Measurements from ENCODE around the gene ENHO. TPM values are rescaled to one million over a fixed set of nuclear protein-coding genes. Genes with fewer than 3 reads are reported as not detected.

Gene ENHO
- total and polyA plus RNA-seq, 12 donors, result 0.24 to 1.6 (median 0.88) TPM; not detected in 7

- intact Hi-C loops (cut with DNase I), result loop anchor here in 1 of 2 donors (5.0 kb wide), 1 partner anchor 45 kb away; no protein-coding TSS in a partner anchor
- DNase-seq, result peak in 6 of 7 donors; percentile 40 to 69 (median 60)
These were observed 24.3 kb upstream of the ENHO start for GRCh38 chr9:34546834-34547827.

DNA sequence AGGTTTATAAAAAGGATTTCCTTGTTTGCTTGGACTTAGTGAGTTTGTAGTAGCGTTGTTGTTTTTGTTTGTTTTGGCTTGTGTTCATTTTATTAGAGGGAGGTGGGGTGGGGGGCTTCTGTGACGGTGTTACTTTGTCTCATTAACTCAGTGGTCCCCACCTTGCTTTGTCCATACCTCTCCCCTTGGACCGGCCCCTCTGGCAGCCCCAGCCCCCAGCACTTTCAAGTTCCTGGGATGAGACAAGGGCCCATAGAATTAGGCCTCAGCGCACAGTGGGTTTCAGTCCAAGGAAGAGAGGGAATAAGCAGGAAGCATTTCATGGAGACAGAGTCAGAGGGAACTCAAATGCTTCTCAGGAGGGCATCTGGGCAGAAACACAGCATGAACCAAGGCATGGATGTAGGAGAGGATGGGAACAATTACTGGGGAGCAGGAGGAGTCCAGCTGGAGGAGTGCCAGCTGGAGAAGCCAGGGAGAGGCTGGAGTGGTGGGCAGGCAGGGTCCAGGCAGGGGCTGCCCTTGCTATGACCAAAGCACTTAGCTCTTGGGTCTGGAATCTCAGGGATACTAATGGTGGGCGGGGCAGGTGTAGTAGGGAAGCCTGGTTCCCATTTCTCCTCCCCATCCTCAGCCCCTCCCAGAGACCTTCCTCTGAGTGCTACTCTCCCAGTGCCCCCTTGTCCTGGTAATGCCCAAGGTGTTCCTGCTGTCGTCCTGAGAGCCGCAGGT lies 23.5 kb upstream of the ENHO start:
- Histone ChIP-seq H3K27me3 (no peaks in the 10 kb centered on the region), H3K4me1 (replicated peaks in 1 of 2) (no peaks in the 10 kb centered on the region), H3K4me3 (no peak overlapping the region), H3K9me3 (replicated peaks in 1 of 3) (no peaks in the 10 kb centered on the region), H3K36me3 (replicated peaks in 1 of 2) (no peaks in the 10 kb centered on the region), H3K27ac (no peak overlapping the region)
- DNase-seq, result peak in 1 of 7 donors; percentile 15
- WGBS, 4 donors, result 68 to 82% (median 80%) methylated on average over 6 to 7 of the region's 7 CpGs
- TF ChIP-seq, protein P1, sequence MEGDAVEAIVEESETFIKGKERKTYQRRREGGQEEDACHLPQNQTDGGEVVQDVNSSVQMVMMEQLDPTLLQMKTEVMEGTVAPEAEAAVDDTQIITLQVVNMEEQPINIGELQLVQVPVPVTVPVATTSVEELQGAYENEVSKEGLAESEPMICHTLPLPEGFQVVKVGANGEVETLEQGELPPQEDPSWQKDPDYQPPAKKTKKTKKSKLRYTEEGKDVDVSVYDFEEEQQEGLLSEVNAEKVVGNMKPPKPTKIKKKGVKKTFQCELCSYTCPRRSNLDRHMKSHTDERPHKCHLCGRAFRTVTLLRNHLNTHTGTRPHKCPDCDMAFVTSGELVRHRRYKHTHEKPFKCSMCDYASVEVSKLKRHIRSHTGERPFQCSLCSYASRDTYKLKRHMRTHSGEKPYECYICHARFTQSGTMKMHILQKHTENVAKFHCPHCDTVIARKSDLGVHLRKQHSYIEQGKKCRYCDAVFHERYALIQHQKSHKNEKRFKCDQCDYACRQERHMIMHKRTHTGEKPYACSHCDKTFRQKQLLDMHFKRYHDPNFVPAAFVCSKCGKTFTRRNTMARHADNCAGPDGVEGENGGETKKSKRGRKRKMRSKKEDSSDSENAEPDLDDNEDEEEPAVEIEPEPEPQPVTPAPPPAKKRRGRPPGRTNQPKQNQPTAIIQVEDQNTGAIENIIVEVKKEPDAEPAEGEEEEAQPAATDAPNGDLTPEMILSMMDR (IDR thresholded peaks at IDR 0.05), result no peak
- no peak for TF ChIP-seq POLR2A (IDR thresholded peaks at IDR 0.05)
- intact Hi-C loops (cut with DNase I), result loop anchor here in 1 of 2 donors (5.0 kb wide), 1 partner anchor 46 kb away; no protein-coding TSS in a partner anchor

More at GRCh38 chr9:34546834-34547827, 24.3 kb upstream of the ENHO start:
- no peak for TF ChIP-seq POLR2A (IDR thresholded peaks at IDR 0.05)
- TF ChIP-seq, protein P1 (IDR thresholded peaks at IDR 0.05), result peak; percentile 47 to 57 (median 54)
- no peak overlapping the region for H3K27ac ChIP-seq
- H3K27me3 ChIP-seq, result no peaks in the 10 kb centered on the region
- no peaks in the 10 kb centered on the region for H3K9me3 ChIP-seq (replicated peaks in 1 of 3)
- no peaks in the 10 kb centered on the region for H3K36me3 ChIP-seq (replicated peaks in 1 of 2)
- no peak overlapping the region for H3K4me3 ChIP-seq
- H3K4me1 ChIP-seq (replicated peaks in 1 of 2), result no peaks in the 10 kb centered on the region
- WGBS, 4 donors, result 55 to 77% (median 57%) methylated on average over 10 to 16 of the region's 16 CpGs

DNA sequence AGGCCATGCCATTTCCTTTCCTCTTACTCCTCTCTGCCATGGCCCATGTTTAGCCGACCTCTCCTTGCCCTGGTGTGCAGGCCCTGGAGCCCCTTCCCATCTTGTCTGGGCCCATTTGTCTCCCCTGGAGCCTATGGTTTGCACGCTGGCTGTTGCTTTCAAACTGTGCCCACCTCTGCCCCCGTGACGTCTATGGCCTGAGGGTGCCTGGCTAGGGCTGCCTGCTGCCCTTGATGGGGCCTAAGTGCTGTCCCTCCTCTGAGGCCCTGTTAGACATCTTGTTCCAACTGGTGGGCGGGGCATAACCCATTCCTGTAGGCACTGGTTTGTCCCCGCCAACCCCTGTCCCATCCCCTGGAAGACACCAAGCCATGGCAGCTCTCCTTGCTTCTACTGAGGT lies 22.7 kb upstream of the ENHO start:
- Histone ChIP-seq H3K4me3 (no peak overlapping the region), H3K27ac (no peak overlapping the region), H3K27me3 (no peaks in the 10 kb centered on the region), H3K9me3 (replicated peaks in 1 of 3) (no peaks in the 10 kb centered on the region), H3K36me3 (replicated peaks in 1 of 2) (no peaks in the 10 kb centered on the region), H3K4me1 (replicated peaks in 1 of 2) (no peaks in the 10 kb centered on the region)
- intact Hi-C loops (cut with DNase I), result loop anchor here in 1 of 2 donors (5.0 kb wide), 1 partner anchor 47 kb away; no protein-coding TSS in a partner anchor
- TF ChIP-seq, protein P1 (IDR thresholded peaks at IDR 0.05), result no peak
- no peak for TF ChIP-seq POLR2A (IDR thresholded peaks at IDR 0.05)
- peak in 1 of 7 donors; percentile 20 for DNase-seq
- 68 to 86% (median 82%) methylated on average over 3 to 6 of the region's 6 CpGs for WGBS, 4 donors

DNA sequence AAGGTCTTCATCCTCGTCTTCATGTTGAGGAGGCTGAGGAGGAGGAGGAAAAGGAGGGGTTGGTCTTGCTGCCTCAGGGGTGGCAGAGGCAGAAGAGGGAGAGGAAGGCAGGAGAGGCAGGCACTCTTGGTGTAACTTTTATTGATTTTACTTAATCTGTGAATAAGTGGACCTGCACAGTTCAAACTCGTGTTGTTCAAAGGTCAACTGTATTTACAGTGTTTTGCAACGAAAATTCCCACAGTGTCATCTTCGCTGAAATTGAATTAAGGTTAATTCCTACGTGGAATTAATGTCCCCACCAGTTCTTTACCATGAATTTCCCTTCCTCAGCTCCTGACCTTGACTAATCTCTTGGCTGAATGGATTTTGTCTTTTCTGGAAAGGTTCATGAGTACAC lies 21.2 kb upstream of the ENHO start:
- no peak for TF ChIP-seq POLR2A (IDR thresholded peaks at IDR 0.05)
- TF ChIP-seq, protein P1 (IDR thresholded peaks at IDR 0.05), result no peak
- Histone ChIP-seq H3K27me3 (no peaks in the 10 kb centered on the region), H3K4me3 (no peak overlapping the region), H3K27ac (no peak overlapping the region), H3K36me3 (replicated peaks in 1 of 2) (no peaks in the 10 kb centered on the region), H3K9me3 (replicated peaks in 1 of 3) (no peaks in the 10 kb centered on the region), H3K4me1 (replicated peaks in 1 of 2) (no peaks in the 10 kb centered on the region)
- WGBS, 4 donors, result 57 to 65% (median 60%) methylated on average over 5 of the region's 5 CpGs
- intact Hi-C loops (cut with DNase I), result no loop called here
- peak in 1 of 7 donors; percentile 2 for DNase-seq

Measured in adrenal gland (tissue), 12 donors.